NCI-H2196 treated with DMSO at 0.1 percent for 48 hours (cell line): ENCODE measurements around the gene MYL6B.
"Not testable (repeated sequence)": the region's sequence is repeated elsewhere in the genome, so short reads cannot be mapped to it uniquely, and the experiment has no call there.

ENCODE experiments used
- DNase-seq: peaks from one replicate; lab custom pipeline; 2025; ENCODE audit not compliant: unreplicated experiment; lab: John Stamatoyannopoulos, UW

The MYL6B gene

DNA sequence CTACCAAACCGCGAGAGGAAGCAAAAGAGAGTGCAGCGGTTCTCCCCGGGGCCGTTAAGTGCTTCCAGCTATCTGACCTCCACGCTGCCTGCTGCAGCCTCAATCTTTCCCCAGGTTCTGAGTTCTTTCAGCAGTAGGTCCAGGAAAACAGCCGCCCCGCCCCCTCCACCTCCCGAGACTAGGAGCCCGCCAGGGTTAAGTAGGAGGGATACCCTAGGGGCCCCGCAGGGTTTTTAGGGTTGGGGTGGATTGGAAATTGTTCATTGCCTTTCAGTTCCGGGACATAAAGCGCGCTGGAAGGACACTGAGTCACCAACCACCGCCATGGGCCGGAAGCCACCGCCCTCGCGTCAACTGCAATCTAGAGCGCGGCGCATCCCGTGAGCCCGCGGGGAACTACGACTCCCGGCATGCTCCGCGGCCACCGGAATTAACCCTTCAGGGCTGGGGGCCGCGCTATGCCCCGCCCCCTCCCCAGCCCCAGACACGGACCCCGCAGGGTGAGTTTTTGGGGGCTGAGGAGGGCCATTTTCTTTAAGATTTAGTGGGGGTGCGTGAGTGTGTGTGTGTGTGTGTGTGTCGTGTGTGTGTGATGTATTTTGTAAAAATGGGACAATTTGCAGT lies at the start of gene MYL6B:
Gene MYL6B, plus strand, starts transcription at position 456 of the 624 bp plus-strand sequence. CDS start 1,332 bp downstream, outside the sequence.
- peak; percentile 86 for DNase-seq

GRCh38 chr12:56102683-56103065 lies 49.7 kb upstream of the MYL6B start:
- no peak for DNase-seq

DNA sequence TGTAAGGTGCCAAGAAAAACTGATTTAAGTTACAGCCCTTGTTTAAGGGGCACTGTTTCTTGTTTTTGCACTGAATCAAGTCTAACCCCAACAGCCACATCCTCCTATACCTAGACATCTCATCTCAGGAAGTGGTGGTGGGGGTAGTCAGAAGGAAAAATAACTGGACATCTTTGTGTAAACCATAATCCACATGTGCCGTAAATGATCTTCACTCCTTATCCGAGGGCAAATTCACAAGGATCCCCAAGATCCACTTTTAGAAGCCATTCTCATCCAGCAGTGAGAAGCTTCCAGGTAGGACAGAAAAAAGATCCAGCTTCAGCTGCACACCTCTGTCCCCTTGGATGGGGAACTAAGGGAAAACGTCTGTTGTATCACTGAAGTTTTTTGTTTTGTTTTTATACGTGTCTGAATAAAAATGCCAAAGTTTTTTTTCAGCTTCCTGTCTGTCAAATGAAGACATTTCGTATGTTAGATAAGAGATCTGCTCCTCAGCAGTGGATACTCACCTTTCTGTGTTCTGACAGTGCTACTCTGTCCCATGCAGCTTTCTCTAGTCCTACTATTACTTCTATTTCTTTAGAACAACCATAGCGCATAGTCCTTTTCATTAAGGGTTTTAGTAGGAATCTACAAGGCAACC lies 49.2 kb upstream of the MYL6B start:
- no peak for DNase-seq

- DNase-seq: no peak
Observed at GRCh38 chr12:56103823-56104108, 48.6 kb upstream of the MYL6B start.

GRCh38 chr12:56104109-56104814 lies 48.1 kb upstream of the MYL6B start, which contains the start of gene PA2G4:
Gene PA2G4 (plus strand): TSS chr12:56104559. CDS start chr12:56104738, 179 bp downstream.
- DNase-seq: peak; percentile 98

- DNase-seq: no peak
Observed at GRCh38 chr12:56104815-56105608, 47.4 kb upstream of the MYL6B start.

GRCh38 chr12:56105609-56105902 lies 46.8 kb upstream of the MYL6B start:
- no peak for DNase-seq

GRCh38 chr12:56107242-56107641 lies 45.1 kb upstream of the MYL6B start:
- no peak for DNase-seq

DNA sequence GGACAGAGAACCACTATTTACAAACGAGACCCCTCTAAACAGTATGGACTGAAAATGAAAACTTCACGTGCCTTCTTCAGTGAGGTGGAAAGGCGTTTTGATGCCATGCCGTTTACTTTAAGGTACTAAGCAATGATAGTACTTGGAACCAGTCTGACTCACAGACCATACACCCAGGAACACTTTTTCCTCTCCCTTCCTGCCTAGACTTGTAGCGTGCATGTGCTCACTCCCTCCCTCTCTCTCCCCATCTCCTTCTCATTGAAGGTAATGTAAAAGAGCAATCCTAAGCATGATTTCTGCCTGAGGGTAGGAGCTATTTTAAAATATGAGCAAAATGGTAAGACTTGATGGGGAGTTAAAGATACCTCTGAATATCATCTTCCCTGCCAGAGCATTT lies 41.8 kb upstream of the MYL6B start:
- no peak for DNase-seq

DNA sequence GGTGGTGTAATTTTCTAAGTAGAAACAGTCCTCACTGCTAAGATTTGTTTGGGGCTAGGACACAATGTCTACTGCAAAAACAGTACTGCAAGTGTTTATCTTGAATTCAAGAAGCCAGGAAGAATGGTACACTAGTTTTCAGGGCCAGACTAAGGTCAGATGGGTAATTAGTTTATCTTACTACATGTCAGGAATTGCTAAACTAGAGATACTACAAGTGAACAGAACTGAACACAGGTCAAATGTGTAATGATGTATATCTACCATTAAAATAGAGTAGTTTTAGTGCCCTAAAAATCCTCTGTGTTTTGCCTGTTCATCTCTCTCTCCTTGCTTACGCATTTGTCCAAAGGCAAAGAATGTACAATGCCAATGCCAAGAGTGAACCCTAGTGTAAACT lies 38.3 kb upstream of the MYL6B start:
- DNase-seq: no peak

DNA sequence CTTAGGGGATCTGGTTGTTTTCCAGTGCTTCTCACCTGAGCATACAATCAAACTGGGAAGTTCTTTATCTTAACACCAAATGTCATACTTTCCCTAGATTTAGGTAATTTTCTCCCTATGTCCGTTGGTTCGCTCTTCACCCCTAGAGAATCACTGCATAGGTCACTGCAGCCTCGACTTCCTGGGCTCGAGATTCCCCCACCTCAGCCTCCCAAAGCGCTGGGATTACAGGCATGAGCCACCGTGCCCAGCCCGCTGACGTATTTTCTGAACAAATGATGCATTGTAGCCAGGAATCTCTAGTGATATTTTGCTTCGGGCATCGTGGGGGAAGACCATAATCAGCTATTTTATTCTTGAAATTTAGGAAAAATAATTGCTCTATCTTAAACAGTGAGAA lies 37.1 kb upstream of the MYL6B start:
- DNase-seq: no peak

- DNase-seq: peak; percentile 90
Observed at GRCh38 chr12:56116267-56117081, 35.9 kb upstream of the MYL6B start, which contains the start of gene RPL41. Gene RPL41 (plus strand): TSS chr12:56116633.

DNA sequence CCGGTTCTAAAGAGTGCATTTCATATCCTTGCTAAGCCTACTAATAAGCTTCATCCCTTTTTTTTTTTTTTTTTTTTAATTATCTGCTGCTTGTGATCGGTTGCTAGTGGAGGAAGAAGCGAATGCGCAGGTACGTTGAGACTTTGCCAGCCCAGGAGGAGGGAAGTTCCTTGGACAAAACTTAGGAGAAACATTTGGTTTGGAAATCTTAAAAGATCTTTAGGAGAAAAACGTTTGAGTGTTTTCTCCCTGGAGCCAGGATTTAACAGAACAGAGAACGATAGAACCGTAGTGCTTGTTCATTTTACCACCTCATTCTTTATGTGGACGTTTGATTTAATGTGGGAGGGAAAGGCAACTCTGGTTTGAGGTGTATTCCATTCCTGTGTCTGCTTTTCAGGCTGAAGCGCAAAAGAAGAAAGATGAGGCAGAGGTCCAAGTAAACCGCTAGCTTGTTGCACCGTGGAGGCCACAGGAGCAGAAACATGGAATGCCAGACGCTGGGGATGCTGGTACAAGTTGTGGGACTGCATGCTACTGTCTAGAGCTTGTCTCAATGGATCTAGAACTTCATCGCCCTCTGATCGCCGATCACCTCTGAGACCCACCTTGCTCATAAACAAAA lies 35.2 kb upstream of the MYL6B start:
- not testable (repeated sequence) for DNase-seq

GRCh38 chr12:56117778-56118687 lies 34.4 kb upstream of the MYL6B start, which contains the start of gene ZC3H10:
Gene ZC3H10 (plus strand): TSS chr12:56118266. CDS start chr12:56120563, 2,297 bp downstream.
- DNase-seq: peak; percentile 98

DNA sequence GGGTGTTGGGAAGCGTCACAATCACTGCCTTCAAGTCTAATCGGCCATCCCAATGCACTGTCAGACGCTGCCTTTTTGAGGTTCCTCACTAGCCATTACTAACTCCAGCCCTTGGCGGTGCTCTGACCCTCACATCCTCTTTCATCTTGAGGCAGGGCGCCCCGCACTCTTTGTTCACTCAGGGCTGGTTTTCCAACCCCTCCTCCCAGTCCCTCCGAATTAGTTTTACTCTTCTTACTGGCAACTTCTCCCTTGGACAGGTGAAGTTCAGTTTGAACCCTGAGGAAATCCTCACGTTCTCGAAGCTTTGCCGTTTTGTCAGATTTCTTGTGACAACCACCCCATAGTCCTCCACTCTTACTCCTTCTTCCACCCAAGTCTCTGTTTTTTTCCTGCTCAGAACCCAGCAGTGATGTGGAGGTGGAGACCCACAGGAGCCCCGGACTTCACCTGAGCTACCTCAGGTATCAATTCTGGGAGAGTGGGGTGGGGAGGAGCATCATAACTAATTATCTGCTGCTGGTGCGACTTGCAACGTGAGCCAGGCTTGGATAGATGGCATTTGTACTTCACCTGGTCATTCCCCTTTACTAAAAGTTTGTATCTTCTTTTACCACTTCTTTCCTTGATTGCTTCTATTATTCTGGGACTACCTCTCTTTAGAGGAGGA lies 33.6 kb upstream of the MYL6B start:
- no peak for DNase-seq

DNA sequence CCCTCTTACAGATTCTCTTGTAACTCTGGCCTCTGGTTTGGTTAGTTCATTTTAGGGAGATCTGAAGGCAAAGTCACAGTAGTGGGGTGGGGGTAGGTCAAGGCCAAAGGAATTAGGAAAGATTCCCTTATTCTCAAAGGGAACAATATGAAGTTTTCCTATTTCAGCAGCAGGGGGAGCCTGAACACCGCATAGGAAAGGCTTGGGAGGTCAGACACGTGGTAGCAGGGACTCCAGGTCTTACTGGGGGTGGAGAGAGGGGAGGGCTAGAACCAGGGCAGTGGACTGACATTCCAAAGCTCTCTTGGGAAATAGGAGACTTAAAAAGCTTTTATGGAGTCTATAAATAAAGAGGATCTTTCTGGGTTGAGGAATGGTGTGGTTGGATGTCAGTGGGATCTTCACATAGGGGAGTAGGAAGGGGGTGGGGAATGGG lies 33.0 kb upstream of the MYL6B start:
- DNase-seq: peak; percentile 69

DNA sequence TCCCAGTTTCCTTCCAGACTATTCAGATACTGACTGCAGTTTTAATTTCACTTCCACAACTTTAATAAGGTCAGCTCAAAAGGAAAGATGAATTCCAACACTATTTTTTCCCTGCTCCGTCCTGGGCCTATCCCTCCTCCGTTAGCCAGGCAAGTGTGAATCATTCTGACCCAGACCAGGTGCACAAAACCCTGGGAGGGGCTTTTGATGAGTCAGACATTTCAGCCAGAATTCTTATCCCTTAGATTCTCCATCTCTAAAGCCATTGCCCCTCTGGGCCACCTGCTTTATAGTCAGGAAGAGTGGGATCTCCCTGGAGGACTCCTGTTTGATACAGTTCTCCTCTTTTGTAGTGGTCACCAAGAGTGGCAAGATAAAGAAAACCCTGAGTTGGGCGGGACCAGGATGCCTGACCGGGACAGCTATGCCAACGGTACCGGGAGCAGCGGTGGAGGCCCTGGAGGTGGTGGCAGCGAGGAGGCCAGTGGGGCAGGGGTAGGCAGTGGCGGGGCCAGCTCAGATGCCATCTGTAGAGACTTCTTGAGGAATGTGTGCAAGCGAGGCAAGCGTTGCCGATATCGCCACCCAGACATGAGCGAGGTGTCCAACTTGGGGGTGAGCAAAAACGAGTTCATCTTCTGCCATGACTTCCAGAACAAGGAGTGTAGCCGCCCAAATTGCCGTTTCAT lies 32.1 kb upstream of the MYL6B start:
- no peak for DNase-seq
